Measurements from ENCODE around the gene SBNO2. TPM values are rescaled to one million over a fixed set of nuclear protein-coding genes. Genes with fewer than 3 reads are reported as not detected.

Gene SBNO2
- total RNA-seq, 1 donor from 2014 or later: 23.1 TPM

Other genes starting within 250 kb of the SBNO2 start
- gene ARID3A, start 248.2 kb downstream of the SBNO2 start, total RNA-seq: 12.8 TPM
- gene WDR18, start 189.9 kb downstream of the SBNO2 start, total RNA-seq: 34.1 TPM
- 0.20 TPM for gene GRIN3B, start 173.8 kb downstream of the SBNO2 start, total RNA-seq
- gene TMEM259, start 153.1 kb downstream of the SBNO2 start, total RNA-seq: 40.6 TPM
- gene RNU6-2, start 152.7 kb downstream of the SBNO2 start, total RNA-seq: not detected
- gene CNN2, start 147.7 kb downstream of the SBNO2 start, total RNA-seq: 58.2 TPM
- 4.8 TPM for gene ABCA7, start 134.2 kb downstream of the SBNO2 start, total RNA-seq
- gene ARHGAP45, start 107.1 kb downstream of the SBNO2 start, total RNA-seq: 10.7 TPM
- 47.1 TPM for gene POLR2E, start 78.9 kb downstream of the SBNO2 start, total RNA-seq
- 105 TPM for gene GPX4, start 70.3 kb downstream of the SBNO2 start, total RNA-seq
- gene STK11, start 31.5 kb upstream of the SBNO2 start, total RNA-seq: 37.3 TPM
- 1.9 TPM for gene CBARP, start 63.7 kb upstream of the SBNO2 start, total RNA-seq
- gene ATP5F1D, start 67.5 kb upstream of the SBNO2 start, total RNA-seq: 22.9 TPM
- 19.7 TPM for gene MIDN, start 74.3 kb upstream of the SBNO2 start, total RNA-seq
- 267 TPM for gene CIRBP, start 95.1 kb upstream of the SBNO2 start, total RNA-seq
- gene FAM174C, start 101.3 kb upstream of the SBNO2 start, total RNA-seq: 6.4 TPM
- gene EFNA2, start 111.6 kb upstream of the SBNO2 start, total RNA-seq: 0.39 TPM
- gene NDUFS7, start 209.6 kb upstream of the SBNO2 start, total RNA-seq: 27.3 TPM
- 12.5 TPM for gene GAMT, start 227.3 kb upstream of the SBNO2 start, total RNA-seq
- 37.9 TPM for gene DAZAP1, start 233.3 kb upstream of the SBNO2 start, total RNA-seq